HFF-Myc (cell line): ENCODE data around the gene SLX9.
"Not testable (repeated sequence)": the region's sequence is repeated elsewhere in the genome, so short reads cannot be mapped to it uniquely, and the experiment has no call there.

Experiments
- DNase-seq: peaks from one replicate; pipeline ENCODE4 v3.0.0-alpha.2; 2011; ENCODE audit warnings: low read depth; ENCODE audit errors: extremely low read depth
- H3K4me3 ChIP-seq: replicated peaks from 2 replicates; pipeline ENCODE4 v1.5.1; 2011; ENCODE audit warnings: low read depth, mild to moderate bottlenecking, control low read depth, low read length
- TF ChIP-seq, protein P1 (sequence below): IDR thresholded peaks from 2 replicates; pipeline ENCODE4 v1.5.1; 2012; ENCODE audit warnings: mild to moderate bottlenecking, low read depth, low read length, control low read depth; ENCODE audit errors: missing control alignments

SLX9 gene

DNA sequence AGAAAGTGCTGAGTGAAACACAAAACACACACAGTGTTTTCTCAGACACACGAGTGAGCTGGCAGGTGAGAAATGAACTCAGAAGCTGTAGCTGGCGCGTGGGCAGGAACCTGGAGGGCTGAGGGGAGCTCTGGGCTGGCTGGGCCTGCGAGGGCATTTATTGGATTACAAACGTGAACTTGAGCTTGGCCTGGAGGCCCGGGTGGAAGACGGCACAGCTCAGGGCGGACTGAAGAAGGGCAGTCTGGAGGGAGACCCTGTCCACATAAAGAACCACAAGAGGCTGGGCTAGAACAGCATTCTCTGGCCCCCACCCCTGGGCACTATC lies 82.5 kb downstream of the SLX9 start:
- no peak for DNase-seq

GRCh38 chr21:45022736-45023135 lies 82.9 kb downstream of the SLX9 start:
- no peak for DNase-seq
- no peak overlapping the region for H3K4me3 ChIP-seq
- TF ChIP-seq, protein P1, sequence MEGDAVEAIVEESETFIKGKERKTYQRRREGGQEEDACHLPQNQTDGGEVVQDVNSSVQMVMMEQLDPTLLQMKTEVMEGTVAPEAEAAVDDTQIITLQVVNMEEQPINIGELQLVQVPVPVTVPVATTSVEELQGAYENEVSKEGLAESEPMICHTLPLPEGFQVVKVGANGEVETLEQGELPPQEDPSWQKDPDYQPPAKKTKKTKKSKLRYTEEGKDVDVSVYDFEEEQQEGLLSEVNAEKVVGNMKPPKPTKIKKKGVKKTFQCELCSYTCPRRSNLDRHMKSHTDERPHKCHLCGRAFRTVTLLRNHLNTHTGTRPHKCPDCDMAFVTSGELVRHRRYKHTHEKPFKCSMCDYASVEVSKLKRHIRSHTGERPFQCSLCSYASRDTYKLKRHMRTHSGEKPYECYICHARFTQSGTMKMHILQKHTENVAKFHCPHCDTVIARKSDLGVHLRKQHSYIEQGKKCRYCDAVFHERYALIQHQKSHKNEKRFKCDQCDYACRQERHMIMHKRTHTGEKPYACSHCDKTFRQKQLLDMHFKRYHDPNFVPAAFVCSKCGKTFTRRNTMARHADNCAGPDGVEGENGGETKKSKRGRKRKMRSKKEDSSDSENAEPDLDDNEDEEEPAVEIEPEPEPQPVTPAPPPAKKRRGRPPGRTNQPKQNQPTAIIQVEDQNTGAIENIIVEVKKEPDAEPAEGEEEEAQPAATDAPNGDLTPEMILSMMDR: no peak

More for the DNA sequence above, 82.5 kb downstream of the SLX9 start:
- H3K4me3 ChIP-seq: no peak overlapping the region
- TF ChIP-seq, protein P1: no peak

GRCh38 chr21:45024516-45024915 lies 84.7 kb downstream of the SLX9 start:
- DNase-seq, H3K4me3 ChIP-seq: not testable (repeated sequence)

DNA sequence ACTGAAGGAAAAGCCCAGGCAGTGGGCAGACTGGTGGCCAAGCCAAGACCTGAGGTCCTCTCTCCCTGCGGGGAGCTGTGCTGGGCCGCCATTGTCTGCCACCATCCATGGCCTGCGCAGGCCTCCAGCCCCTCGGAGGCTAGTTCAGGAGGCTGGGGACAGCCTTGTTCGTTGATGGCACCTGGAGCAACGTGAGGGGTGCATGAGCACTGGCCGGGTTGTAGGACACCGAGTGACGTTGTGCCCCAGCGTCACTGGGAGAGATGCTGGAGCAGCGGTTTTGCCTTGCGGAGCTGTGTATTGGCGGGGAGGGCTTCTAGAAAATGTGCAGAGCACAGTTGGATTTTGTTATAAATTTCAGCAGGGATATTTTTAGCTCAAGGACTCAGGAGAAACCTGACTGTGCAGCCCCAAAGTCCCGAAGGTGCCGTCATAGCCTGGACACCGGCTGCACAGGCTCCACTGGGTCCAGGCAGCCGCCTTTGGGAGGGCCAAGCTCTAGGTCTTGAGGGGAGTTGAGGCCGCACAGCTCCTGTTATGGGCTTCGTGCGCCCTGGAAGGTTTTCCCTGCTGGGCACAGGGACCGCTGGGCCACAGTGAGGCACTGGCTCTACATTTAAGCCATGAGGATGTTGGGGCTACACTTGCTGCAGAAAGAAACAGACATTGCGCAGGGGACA lies 86.4 kb downstream of the SLX9 start:
- DNase-seq: no peak
- TF ChIP-seq, protein P1: no peak
- H3K4me3 ChIP-seq: no peak overlapping the region
